Measurements from ENCODE around the gene LRRC43.

GRCh38 chr12:122166422-122167349 is 16.2 kb upstream of the LRRC43 start:
- TF ChIP-seq POLR2AphosphoS5 (IDR thresholded peaks at IDR 0.05) (no peak), CTCF (IDR thresholded peaks at IDR 0.05) (no peak), POLR2A (IDR thresholded peaks at IDR 0.05) (no peak), EP300 (IDR thresholded peaks at IDR 0.05) (no peak)
